ENCODE results near the gene FBXL15. TPM values are rescaled to one million over a fixed set of nuclear protein-coding genes. Genes with fewer than 3 reads are reported as not detected.

FBXL15 gene
- total and polyA plus RNA-seq, 2 of the 13 experiments (the other 11 are each of a cell fraction or from before 2014, with no cell fraction given), result 4.3 to 8.3 TPM

DNA sequence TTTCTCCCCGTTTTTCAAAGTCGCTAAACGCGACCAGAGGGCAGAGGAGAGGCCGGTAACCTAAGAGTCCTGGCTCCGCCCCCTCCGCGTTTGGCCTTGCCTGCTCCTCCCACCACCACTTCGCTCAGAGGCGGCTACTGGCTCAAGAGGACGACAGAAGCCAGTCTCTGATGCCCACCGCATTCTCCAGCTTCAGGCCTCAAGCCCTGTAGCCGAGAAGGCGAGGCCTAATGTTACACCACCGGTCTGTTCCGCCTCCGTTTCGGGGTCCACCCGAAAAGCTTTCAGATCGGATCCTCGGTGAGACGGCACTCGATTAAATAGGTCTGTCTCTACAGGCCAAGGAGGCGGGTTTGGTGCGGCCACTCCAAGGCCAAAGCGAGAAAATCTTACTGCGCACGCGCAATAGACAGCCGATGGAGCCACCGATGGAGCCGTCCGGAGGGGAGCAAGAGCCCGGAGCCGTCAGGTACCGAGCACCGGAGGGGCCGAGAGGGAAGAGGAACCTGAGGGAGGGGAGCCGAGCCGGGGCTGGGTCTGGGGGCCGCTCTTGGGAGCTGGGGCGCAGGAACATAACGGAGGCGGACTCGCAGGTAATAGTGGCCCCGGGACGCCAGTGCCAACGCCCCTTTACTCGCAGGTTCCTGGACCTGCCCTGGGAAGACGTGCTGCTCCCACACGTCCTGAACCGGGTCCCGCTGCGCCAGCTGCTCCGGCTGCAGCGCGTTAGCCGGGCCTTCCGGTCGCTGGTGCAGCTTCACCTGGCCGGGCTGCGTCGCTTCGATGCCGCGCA, at the start of gene FBXL15 (continued):
- TF ChIP-seq THYN1 (CRISPR knock-in tag; IDR thresholded peaks at IDR 0.05; ENCODE audit: borderline replicate concordance, low read depth), result 0 out of 2 replicates have a peak, but pooled peaks have one; percentile 82
- TF ChIP-seq PHF20 (CRISPR knock-in tag; IDR thresholded peaks at IDR 0.05), result peak; percentile 93
- no peak for TF ChIP-seq PAX8 (CRISPR knock-in tag; IDR thresholded peaks at IDR 0.05; ENCODE audit: borderline replicate concordance)
- peak; percentile 80 for TF ChIP-seq SPEN (CRISPR knock-in tag; IDR thresholded peaks at IDR 0.05; ENCODE audit: low read depth)
- no peak for TF ChIP-seq SNRNP70 (IDR thresholded peaks at IDR 0.05; ENCODE audit: low read depth, low read length)
- no peak; the same call in none of the 2 replicates for TF ChIP-seq ZNF709 (CRISPR knock-in tag; IDR thresholded peaks at IDR 0.05)
- TF ChIP-seq ZMYM2 (CRISPR knock-in tag; IDR thresholded peaks at IDR 0.05), result no peak
- TF ChIP-seq, protein P1, sequence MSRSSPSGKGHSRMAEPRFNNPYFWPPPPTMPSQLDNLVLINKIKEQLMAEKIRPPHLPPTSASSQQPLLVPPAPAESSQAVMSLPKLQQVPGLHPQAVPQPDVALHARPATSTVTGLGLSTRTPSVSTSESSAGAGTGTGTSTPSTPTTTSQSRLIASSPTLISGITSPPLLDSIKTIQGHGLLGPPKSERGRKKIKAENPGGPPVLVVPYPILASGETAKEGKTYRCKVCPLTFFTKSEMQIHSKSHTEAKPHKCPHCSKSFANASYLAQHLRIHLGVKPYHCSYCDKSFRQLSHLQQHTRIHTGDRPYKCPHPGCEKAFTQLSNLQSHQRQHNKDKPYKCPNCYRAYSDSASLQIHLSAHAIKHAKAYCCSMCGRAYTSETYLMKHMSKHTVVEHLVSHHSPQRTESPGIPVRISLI (CRISPR knock-in tag; IDR thresholded peaks at IDR 0.05; ENCODE audit: borderline replicate concordance), result no peak
- TF ChIP-seq ZNF382 (CRISPR knock-in tag; IDR thresholded peaks at IDR 0.05; ENCODE audit: borderline replicate concordance), result no peak
- TF ChIP-seq ZNF562 (CRISPR knock-in tag; IDR thresholded peaks at IDR 0.05; ENCODE audit: borderline replicate concordance), result no peak
- TF ChIP-seq ZFY (CRISPR knock-in tag; IDR thresholded peaks at IDR 0.05), result peak; percentile 92
- TF ChIP-seq, protein P2, sequence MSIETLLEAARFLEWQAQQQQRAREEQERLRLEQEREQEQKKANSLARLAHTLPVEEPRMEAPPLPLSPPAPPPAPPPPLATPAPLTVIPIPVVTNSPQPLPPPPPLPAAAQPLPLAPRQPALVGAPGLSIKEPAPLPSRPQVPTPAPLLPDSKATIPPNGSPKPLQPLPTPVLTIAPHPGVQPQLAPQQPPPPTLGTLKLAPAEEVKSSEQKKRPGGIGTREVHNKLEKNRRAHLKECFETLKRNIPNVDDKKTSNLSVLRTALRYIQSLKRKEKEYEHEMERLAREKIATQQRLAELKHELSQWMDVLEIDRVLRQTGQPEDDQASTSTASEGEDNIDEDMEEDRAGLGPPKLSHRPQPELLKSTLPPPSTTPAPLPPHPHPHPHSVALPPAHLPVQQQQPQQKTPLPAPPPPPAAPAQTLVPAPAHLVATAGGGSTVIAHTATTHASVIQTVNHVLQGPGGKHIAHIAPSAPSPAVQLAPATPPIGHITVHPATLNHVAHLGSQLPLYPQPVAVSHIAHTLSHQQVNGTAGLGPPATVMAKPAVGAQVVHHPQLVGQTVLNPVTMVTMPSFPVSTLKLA (IDR thresholded peaks at IDR 0.05), result no peak
- TF ChIP-seq, protein P3, sequence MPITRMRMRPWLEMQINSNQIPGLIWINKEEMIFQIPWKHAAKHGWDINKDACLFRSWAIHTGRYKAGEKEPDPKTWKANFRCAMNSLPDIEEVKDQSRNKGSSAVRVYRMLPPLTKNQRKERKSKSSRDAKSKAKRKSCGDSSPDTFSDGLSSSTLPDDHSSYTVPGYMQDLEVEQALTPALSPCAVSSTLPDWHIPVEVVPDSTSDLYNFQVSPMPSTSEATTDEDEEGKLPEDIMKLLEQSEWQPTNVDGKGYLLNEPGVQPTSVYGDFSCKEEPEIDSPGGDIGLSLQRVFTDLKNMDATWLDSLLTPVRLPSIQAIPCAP (CRISPR knock-in tag; IDR thresholded peaks at IDR 0.05; ENCODE audit: low read depth), result no peak
- peak; percentile 69 for TF ChIP-seq U2AF1 (optimal IDR thresholded peaks at IDR 0.05; ENCODE audit: low read depth, low read length)
- TF ChIP-seq, protein P4, sequence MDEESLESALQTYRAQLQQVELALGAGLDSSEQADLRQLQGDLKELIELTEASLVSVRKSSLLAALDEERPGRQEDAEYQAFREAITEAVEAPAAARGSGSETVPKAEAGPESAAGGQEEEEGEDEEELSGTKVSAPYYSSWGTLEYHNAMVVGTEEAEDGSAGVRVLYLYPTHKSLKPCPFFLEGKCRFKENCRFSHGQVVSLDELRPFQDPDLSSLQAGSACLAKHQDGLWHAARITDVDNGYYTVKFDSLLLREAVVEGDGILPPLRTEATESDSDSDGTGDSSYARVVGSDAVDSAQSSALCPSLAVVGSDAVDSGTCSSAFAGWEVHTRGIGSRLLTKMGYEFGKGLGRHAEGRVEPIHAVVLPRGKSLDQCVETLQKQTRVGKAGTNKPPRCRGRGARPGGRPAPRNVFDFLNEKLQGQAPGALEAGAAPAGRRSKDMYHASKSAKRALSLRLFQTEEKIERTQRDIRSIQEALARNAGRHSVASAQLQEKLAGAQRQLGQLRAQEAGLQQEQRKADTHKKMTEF (CRISPR knock-in tag; IDR thresholded peaks at IDR 0.05), result peak; percentile 86
- TF ChIP-seq IRX3 (CRISPR knock-in tag; IDR thresholded peaks at IDR 0.05; ENCODE audit: borderline replicate concordance, low read depth), result no peak
- peak; percentile 87 for TF ChIP-seq ZNF343 (CRISPR knock-in tag; IDR thresholded peaks at IDR 0.05)
- no peak for TF ChIP-seq MED13 (CRISPR knock-in tag; IDR thresholded peaks at IDR 0.05)
- TF ChIP-seq AKAP8 (CRISPR knock-in tag; IDR thresholded peaks at IDR 0.05), result no peak
- no peak for TF ChIP-seq ZNF292 (CRISPR knock-in tag; IDR thresholded peaks at IDR 0.05; ENCODE audit: borderline replicate concordance, low read depth)
- 0 out of 2 replicates have a peak, but pooled peaks have one; percentile 21 for TF ChIP-seq ZNF431 (CRISPR knock-in tag; IDR thresholded peaks at IDR 0.05; ENCODE audit: borderline replicate concordance, low read depth)
- TF ChIP-seq ZFP62 (CRISPR knock-in tag; IDR thresholded peaks at IDR 0.05), result no peak
- peak; percentile 81 for TF ChIP-seq MIER3 (CRISPR knock-in tag; IDR thresholded peaks at IDR 0.05; ENCODE audit: borderline replicate concordance)
- no peak for TF ChIP-seq NR2F1 (CRISPR knock-in tag; IDR thresholded peaks at IDR 0.05)
- TF ChIP-seq ZNF773 (CRISPR knock-in tag; IDR thresholded peaks at IDR 0.05; ENCODE audit: borderline replicate concordance), result peak; percentile 36; the same call in 1 of the 2 replicates
- TF ChIP-seq POLR2G (IDR thresholded peaks at IDR 0.05; ENCODE audit: low read depth, low read length), result peak; percentile 73

Measured in HepG2 (cell line).